IMR-90 (cell line): ENCODE data around the gene BCL2L11.

Experiments used
- CTCF ChIP-seq: conservative IDR thresholded peaks from 2 replicates; pipeline ENCODE4 v1.5.1; 2012; ENCODE audit warnings: mild to moderate bottlenecking, low read depth, low read length, improper control_type of control experiment
- MXI1 ChIP-seq: IDR thresholded peaks from 2 replicates; pipeline ENCODE4 v1.6.1; 2012; ENCODE audit warnings: low read depth, mild to moderate bottlenecking, low read length, moderate library complexity, borderline replicate concordance
- NFE2L2 ChIP-seq: fragments of 150-350 bp; IDR thresholded peaks from 2 replicates; pipeline ENCODE4 v1.6.1; 2016; ENCODE audit warnings: low read depth, mild to moderate bottlenecking, low read length
- POLR2A ChIP-seq: IDR thresholded peaks from 2 replicates; pipeline ENCODE4 v1.6.1; 2012; ENCODE audit warnings: mild to moderate bottlenecking, low read depth, low read length
- RAD21 ChIP-seq: IDR thresholded peaks from 2 replicates; pipeline ENCODE4 v1.6.1; 2012; ENCODE audit warnings: low read length, improper control_type of control experiment
- RFX5 ChIP-seq: IDR thresholded peaks from 2 replicates; pipeline ENCODE4 v1.8.0; 2012; ENCODE audit warnings: low read depth, mild to moderate bottlenecking, low read length, moderate library complexity
- SMC3 ChIP-seq: fragments of 150-350 bp; IDR thresholded peaks from 2 replicates; pipeline ENCODE4 v1.6.1; 2016; ENCODE audit warnings: low read depth, mild to moderate bottlenecking, antibody characterized with exemption, low read length, moderate library complexity

DNA sequence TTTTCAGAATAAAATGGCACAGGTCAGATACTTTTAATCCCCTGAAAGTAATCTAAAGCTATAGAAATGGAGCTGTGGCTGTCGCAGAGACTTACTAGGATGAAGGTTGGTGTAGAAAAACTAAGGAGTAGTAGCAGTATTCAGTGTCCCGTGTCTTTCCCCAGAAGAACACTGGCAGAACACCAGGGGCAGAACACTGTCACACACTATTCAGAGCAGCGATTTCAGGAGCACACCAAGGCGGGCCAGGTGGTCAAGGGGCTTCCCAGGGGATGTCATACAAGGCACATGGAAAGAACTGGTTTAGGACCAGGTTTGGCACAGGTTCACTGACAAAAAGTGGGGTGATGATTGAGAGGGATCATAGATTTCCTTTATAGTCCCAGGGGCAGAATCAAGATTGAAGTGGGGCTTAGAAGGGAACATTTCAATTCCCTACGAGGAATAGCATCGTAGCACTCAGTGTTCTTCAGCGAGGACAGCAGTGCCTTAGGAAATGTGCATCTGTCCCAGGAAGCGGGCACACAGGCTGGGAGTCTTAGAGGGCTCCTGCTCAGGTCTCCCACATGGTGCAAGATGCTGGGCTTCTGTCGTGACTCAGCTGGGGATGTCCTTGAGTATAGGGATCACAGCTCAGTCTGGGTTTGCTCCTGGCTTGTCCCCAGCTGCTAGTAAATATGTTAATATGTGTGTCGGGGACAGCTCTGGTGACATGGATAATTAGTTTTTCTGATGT is 22.6 kb downstream of the BCL2L11 start:
- TF ChIP-seq CTCF (no peak), MXI1 (no peak), RAD21 (no peak), POLR2A (no peak), RFX5 (no peak), NFE2L2 (no peak), SMC3 (no peak)
